Stimulated activated CD4-positive, alpha-beta T cell treated with anti-CD3 and anti-CD28 coated beads, Interleukin-1b, Interleukin-23, amount 100 ng/mL, for 1 hour (primary cell): ENCODE data around the gene LDB2.
"Not testable (repeated sequence)": the region's sequence is repeated elsewhere in the genome, so short reads cannot be mapped to it uniquely, and the experiment has no call there.

ENCODE experiments used
- DNase-seq, 2 donors: peaks; one replicate each; pipeline ENCODE4 v3.0.0-alpha.2; 2020; ENCODE audit warnings: low read depth in 2 of 2

LDB2 gene

DNA sequence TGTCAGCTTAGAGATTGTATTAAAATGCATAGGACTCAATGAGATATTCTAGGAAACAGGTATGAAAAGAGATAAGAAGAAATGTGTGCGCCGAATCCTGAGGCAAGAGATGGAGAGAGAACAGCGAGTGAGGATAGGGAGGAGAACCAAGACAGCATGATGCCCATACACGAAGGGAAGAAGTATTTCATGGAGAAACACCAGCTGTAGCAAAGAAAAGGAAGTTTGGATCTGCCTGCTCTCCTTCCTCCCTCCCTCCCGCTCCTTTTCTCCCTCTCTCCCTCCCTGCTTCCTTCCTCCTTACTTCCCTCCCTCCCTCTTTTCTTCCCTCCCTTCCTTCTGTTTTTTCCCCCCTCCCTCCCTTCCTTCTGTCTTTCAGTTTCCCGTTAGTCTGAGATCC is 353.6 kb downstream of the LDB2 start:
- DNase-seq = no peak

DNA sequence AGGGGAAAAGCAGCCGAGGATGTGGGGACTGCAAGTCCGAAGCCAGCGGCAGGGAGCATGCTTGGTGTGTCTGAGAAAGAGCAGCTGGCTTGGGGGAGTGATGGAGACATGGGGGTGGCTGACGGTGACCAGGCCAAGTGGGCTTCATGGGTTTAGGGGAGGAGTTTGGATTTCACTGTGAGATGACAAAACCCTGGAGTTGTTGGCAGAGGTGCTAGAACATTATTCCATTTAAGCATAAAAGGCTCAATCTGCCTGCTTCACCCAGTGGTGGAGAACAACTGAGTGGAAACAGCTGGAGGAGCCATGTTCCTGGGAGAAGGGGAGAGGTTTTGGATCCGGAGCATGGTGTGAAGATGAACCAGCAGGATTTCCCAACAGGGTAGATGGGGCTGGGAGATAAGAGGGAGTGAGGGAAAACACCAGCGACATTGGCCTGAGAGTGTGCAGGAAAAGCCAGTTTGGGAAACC is 354.2 kb downstream of the LDB2 start:
- no peak for DNase-seq

- no peak for DNase-seq
Measured at GRCh38 chr4:16537926-16538325, 360.5 kb downstream of the LDB2 start.

DNA sequence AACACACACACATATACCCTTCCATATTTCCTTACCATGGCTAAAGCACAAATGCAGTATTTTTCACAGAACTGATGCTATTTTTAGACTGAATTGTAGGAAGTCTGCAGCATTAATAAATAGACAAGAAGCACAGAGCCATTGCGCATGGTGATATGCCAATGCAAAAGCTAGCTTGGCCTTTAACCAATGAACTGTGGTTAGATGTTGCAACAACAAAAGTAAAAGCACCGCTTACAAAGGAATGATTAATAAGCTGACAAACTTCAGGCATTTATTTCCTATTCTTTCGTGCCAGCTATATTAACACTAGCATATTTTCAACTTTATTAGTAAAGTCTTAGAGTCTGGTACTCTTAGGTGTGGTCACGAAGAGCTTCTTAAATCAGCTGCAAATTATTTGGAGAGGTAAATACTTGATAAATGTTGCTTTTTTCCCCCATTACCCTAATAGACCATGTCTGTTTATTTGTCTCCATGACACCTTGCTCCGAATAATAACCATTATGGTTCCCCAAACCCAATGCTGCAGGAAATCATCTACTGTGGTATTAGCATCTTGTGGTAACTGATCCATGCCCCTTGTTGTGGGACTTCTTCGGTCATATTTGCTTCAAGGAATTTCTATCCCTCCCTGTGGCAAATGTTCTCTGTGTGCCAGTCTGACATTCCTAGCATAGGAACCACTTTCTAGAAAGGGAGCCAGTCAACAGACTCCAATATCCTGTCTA is 366.0 kb downstream of the LDB2 start:
- DNase-seq = no peak

- DNase-seq = no peak
Measured at GRCh38 chr4:16530688-16531635, 367.5 kb downstream of the LDB2 start.

DNA sequence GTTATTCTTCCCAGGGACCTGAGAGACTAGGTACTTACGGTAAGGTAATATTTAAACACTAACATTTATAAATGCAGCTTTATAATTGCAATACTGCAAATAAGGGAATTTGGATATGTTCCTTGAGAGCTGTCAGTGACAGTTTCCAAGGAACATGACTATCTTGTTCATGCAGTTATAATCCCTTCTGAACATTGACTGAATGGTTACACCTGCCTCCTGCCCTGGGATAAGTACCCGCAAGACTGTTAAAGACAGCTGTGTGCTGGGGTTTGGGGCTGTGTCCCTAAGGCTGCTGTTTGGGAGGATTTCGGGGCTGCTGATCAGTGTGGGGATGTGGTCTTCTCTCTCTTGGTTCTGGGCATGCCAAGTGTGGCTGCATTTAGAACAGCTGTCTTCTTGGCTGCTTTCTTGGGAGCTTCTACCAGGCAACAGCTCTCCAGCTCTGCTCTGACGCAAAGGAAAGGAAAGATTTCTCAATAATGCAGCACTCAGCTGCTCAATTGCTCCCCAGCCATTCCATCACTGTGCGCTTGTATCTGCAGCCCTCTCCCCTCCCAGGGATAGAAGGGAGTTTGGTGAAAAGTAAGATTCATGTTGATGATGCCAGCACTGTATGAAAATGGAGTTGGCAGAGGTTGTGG is 373.4 kb downstream of the LDB2 start:
- DNase-seq = no peak

DNA sequence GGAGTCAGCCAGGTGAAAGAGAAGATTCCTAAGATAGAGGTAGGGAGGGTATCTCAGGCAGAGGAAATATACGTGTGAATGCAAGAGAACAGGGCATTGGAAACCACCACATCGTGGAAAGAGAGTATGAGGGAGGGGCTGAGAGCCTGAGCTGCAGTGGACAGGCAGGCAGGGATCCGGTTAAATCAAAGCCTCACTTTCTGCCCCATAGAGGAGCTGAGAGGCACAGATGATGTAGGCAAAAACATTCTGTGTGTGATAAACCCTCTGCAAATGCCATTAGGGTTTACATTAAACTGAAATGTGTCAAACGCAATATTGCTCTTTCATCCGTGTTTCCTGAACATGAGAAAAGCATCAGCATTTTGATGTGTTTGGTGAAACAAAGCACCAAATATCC is 374.0 kb downstream of the LDB2 start:
- no peak for DNase-seq

GRCh38 chr4:16523526-16523925 is 374.9 kb downstream of the LDB2 start:
- DNase-seq = not testable (repeated sequence)

DNA sequence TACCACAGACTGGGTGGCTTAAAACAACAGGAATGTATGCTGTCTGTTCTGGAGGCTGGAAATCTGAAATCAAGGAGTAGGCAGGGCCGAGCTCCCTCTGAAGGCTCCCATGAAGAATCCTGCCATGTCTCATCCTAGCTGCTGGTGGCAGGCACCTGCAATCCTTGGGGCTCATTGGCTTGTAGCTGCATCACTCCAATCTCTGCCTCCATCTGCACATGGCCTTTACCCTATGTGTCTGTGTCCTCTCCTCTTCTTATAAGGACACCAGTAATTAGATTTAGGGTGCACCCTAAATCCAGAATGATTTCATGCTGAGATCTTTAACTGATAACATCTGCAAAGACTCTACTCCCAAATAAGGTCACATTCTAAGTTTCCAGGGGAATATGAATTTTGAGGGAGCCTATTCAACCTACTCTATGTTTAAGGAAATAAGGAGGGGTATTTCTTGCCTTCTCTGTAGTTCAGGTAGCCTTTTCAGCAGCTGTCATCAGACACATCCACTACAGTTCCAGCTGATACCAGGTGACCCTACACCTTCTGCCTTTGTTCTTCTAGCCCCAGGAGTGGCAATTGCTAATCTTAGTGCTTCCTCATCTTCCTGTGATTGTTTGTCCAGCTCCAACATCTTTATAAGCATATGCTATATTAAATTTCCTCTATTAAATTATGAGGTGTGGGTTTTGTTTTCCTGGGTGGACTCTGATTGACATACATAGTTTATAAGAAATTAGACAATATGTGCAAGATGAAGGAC is 377.1 kb downstream of the LDB2 start:
- DNase-seq = no peak

- DNase-seq = no peak
Measured at GRCh38 chr4:16516796-16517439, 381.5 kb downstream of the LDB2 start.

DNA sequence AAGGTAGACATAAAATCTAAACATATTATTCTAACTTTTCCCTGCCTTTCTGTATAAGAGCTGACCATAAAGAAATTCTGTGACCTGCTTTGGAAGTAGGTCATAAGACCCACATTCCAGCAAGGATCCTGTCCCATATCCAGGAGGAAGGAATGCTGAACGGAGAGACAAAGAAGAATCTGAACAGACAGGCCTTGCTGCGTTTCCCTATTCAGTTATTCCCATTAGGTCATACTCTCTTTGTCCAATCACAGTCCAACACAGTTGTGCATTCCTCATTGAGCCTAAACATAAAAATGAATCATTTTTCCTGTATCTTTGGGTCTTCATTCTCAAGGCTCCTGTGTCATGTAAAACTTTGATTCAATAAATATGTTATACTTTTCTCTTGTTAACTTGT is 384.6 kb downstream of the LDB2 start:
- no peak for DNase-seq

DNA sequence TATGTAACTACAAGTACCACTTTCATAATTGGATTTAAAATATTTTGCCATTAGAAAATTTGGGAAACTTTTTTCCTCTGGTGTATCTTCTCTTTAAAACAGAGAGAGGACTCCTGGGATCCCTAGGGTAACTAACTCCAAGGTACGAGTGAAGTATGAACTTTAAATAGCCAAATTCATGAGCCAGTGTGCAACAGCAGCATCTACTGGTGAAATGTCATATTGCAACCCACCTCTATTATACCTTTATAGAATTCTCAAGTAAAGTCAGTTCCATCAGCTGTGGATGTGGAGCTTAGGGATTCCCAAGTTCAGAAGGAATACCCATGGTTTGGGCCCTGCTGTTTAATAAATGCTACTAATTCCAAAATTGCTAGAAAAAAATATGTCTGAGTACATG is 389.5 kb downstream of the LDB2 start:
- no peak for DNase-seq

- no peak for DNase-seq
Measured at GRCh38 chr4:16505726-16506125, 392.7 kb downstream of the LDB2 start.

GRCh38 chr4:16505267-16505666 is 393.2 kb downstream of the LDB2 start:
- no peak for DNase-seq

DNA sequence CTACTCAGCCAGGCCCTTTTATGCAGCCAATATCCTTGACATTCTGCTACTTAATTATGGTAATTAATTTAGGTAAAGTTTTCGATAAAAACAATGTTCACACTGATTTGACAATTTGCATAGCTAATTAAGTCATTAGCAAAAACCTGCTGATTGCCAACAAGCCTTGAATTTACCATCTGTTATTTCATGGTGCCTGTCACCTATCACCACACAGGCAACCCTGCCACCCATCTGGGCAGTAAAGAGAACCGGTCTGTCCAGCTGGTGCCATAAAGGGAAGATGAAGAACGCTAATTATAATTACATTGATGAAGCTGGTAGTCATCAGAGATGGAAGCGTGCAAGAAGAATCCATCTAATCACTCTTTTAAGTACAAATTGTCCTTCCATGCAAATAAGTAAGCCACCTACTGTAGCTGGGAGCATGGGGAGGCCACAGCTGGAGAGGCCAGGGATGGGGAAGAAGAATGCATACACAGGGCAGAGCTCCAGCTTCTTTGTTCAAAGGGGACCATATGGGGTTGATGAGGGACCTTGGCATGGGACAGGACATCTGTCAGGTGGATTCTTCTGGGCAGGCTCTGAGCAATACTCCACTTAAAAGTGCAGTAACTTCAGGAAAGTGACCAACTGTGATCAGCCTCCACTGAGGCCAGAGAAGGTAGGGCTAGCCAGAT is 394.9 kb downstream of the LDB2 start:
- no peak for DNase-seq

DNA sequence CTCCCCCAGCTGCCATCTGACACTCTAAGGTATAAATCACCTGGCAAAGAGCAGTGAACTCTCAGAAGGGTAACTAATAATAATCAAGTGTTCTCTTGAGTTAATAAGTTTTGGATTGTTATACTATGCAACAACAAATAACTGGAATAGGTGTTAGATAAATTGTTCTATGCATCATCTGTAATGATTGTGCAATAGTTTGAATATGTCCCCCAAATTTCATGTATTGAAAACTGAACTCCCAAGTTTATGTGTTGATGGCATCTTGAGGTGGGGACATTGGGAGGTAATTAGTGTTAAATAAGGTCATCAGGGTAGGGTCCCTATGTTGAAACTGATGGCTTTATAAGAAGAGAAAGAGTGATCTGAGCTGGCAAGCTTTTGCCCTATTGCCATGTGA is 399.5 kb downstream of the LDB2 start:
- no peak for DNase-seq

DNA sequence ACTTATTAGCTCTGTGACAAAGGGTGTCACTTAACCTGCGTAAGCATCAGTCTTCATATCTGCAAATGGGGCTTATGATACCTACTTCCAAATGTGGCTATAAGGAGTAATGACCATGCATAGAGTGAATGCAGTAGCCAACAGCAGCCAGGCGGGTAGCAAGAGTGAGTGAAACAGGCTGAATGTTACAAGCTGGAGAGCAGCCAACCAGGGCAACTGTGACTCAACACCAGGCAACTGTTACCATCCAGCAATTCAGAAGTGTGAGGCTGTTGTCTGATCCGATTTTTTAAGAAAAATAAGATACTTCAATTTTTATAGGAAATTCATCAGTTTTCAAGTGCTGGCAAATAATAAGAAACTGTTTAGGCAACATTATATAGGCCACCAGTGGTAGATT is 401.9 kb downstream of the LDB2 start:
- DNase-seq = no peak

DNA sequence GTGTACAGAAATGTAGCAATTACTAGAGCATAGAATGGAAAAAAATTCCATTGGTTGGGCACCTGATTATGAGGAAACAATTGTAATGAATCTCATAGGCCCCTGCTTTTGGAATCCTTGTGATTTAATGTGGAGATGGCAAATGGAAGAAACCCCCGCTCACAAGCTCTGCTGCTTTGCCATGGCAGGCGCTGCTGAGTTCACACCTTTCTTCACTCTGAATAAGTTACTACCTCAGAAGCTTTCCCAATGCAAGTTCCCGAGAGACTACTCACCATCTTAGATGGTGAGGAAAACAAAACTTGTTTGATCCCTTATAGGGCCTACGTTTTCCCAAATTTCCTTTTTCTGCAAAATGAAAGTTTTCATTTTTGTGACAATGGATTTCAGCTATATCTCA is 405.6 kb downstream of the LDB2 start:
- DNase-seq = no peak

- no peak for DNase-seq
Measured at GRCh38 chr4:16489226-16489625, 409.2 kb downstream of the LDB2 start.

DNA sequence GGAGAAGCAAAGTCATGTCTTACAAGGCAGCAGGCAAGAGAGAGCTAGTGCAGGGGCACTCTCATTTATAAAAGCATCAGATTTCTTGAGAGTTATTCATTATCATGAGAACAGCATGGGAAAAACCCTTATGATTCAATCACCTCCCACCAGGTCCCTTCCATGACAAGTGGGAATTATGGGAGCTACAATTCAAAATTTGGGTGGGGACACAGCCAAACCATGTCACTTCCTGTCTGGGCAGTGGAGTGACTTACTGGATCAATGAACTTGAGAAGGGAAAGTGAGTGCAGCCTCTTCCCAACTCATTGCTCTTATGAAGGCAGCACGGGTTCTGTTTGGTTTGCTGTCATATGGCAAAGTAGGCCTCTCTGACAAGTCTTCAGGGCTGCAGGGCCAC is 410.4 kb downstream of the LDB2 start:
- no peak for DNase-seq

GRCh38 chr4:16484711-16485110 is 413.7 kb downstream of the LDB2 start:
- DNase-seq = no peak
